GM21447 (cell line): ENCODE results near the gene COX4I2.

ENCODE experiments used
- ATAC-seq: cut with Tn5 transposase; IDR thresholded peaks from one replicate; pipeline ENCODE4 v1.9.1; 2021; ENCODE audit not compliant: unreplicated experiment

COX4I2 gene

DNA sequence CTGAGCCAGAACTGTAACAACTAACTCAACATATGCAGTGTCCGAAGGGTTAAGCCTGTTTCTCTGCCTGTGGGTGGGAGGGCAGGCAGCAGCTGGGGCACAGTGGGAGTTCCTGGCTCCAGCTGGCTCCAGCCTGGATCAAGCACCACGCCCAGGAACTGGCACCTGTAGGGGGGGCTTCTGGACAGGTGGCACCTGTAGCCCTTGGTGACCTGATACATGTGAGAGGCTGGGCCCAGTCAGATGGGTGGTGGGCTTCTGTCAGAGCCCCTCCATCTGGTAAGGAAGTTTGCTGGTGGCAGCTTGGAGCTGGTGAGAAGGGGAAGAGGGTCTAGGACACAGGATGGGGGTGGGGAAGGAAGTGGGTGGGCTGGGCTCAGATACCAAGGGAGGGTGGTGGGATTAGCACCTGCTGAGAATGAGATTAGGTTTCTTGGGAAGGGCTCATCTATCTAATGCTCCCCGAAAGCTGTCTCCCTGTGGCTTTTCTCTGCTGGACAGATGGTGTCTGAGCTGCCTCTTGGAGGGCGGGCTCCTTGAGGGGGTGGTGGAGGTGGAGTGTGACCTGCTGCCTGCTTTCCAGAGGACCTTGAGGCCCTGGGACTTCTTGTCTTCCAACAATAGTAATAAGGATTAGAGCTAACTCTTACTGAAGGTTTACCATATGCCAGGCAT lies 56.4 kb downstream of the COX4I2 start:
- ATAC-seq: no peak
